K562 (cell line): ENCODE measurements around the gene ESR2. TPM values are rescaled to one million over a fixed set of nuclear protein-coding genes. Genes with fewer than 3 reads are reported as not detected.

Source experiments
- ARID2 ChIP-seq: fragments of 450-650 bp; IDR thresholded peaks from 2 replicates; pipeline ENCODE4 v1.6.1; 2017; ENCODE audit warnings: antibody characterized with exemption, mild to moderate bottlenecking
- BRCA1 ChIP-seq, 2 experiments: fragments of 450-650 bp in 1 of 2; sonication (generic) in 1 of 2; formaldehyde crosslinking in 1 of 2; IDR thresholded peaks; 2 replicates each; pipeline versions ENCODE4 v1.5.0 to v1.6.1; 2017 to 2020; ENCODE audit warnings: mild to moderate bottlenecking in 1 of 2, missing genetic modification reagents in 1 of 2
- CHD1 ChIP-seq: fragments of 200-600 bp; sonication (generic); IDR thresholded peaks from one replicate; pipeline ENCODE4 v1.6.1; 2012; ENCODE audit warnings: mild to moderate bottlenecking, moderate library complexity, low read length, inconsistent platforms
- KLF10 ChIP-seq: fragments of 250-450 bp; sonication (Bioruptor Pico); IDR thresholded peaks from 2 replicates; pipeline ENCODE4 v1.6.1; 2021; ENCODE audit warnings: matching md5 sums
- PYGO2 ChIP-seq: fragments of 450-650 bp; IDR thresholded peaks from 2 replicates; pipeline ENCODE4 v1.6.1; 2016; ENCODE audit warnings: mild to moderate bottlenecking, missing genetic modification characterization, moderate library complexity, missing compliant biosample characterization
- RB1 ChIP-seq: fragments of 450-650 bp; IDR thresholded peaks from 2 replicates; pipeline ENCODE4 v1.6.1; 2017; ENCODE audit warnings: low read depth, mild to moderate bottlenecking
- SMAD2 ChIP-seq: fragments of 150-350 bp; IDR thresholded peaks from 2 replicates; pipeline ENCODE4 v1.6.1; 2014; ENCODE audit warnings: low read depth, mild to moderate bottlenecking, low read length
- SMARCE1 ChIP-seq: fragments of 450-650 bp; IDR thresholded peaks from 2 replicates; pipeline ENCODE4 v1.7.1; 2016; ENCODE audit warnings: mild to moderate bottlenecking
- SRSF9 ChIP-seq: fragments of 200-400 bp; formaldehyde crosslinking; IDR thresholded peaks from 2 replicates; pipeline ENCODE4 v1.6.1; 2017; ENCODE audit warnings: low read depth, low read length, borderline replicate concordance
- polyA plus RNA-seq, 8 experiments: library from polyadenylated mRNA; depleted of rRNA in 4 of 8; stranded (reverse) in 5 of 8; unstranded in 3 of 8; fragments of >200 nt; fragmentation: Nextera tagmentation in 2 of 8; fragmentation: Illumina TruSeq in 1 of 8; extraction: Ambion mirVana in 2 of 8; extraction: Trizol in 1 of 8; gene quantifications; 2 replicates each; pipeline versions ENCODE4 v1.2.1 to v1.2.3, GENCODE V29; 2011 to 2014; ENCODE audit warnings: inconsistent platforms in 1 of 8, missing spikeins in 1 of 8
- total RNA-seq, 7 experiments: library from RNA; depleted of rRNA in 6 of 7; stranded (reverse); fragments of >200 nt in 6 of 7; fragmentation: Illumina TruSeq in 2 of 7; extraction: Trizol in 2 of 7; gene quantifications; 2 replicates each; pipeline versions ENCODE4 v1.2.1 to v1.2.3, GENCODE V29; 2011 to 2021; ENCODE audit warnings: low replicate concordance in 1 of 7
- TF ChIP-seq, protein P1 (sequence below): fragments of 450-650 bp; IDR thresholded peaks from 2 replicates; pipeline ENCODE4 v1.6.1; 2016; ENCODE audit warnings: mild to moderate bottlenecking, moderate library complexity
- TF ChIP-seq, protein P2 (sequence below): sonication (generic); formaldehyde crosslinking; IDR thresholded peaks from 2 replicates; pipeline ENCODE4 v1.8.0; 2022; ENCODE audit warnings: mild to moderate bottlenecking, low read depth, missing genetic modification reagents
- TF ChIP-seq, protein P3 (sequence below): IDR thresholded peaks from 2 replicates; pipeline ENCODE4 v1.6.1; 2011; ENCODE audit warnings: borderline replicate concordance, low read depth, mild to moderate bottlenecking, moderate library complexity, low read length; ENCODE audit not compliant: insufficient read depth, poor library complexity, severe bottlenecking

ESR2 gene
- total and polyA plus RNA-seq, 9 of the 15 experiments (the other 6 are each of a cell fraction or from before 2014, with no cell fraction given) = 0.07 to 3.8 (median 2.0) TPM

GRCh38 chr14:64279704-64280668, 14.2 kb downstream of the ESR2 start (continued):
- no peak for TF ChIP-seq RB1
- no peak for TF ChIP-seq ARID2
- TF ChIP-seq, protein P1, sequence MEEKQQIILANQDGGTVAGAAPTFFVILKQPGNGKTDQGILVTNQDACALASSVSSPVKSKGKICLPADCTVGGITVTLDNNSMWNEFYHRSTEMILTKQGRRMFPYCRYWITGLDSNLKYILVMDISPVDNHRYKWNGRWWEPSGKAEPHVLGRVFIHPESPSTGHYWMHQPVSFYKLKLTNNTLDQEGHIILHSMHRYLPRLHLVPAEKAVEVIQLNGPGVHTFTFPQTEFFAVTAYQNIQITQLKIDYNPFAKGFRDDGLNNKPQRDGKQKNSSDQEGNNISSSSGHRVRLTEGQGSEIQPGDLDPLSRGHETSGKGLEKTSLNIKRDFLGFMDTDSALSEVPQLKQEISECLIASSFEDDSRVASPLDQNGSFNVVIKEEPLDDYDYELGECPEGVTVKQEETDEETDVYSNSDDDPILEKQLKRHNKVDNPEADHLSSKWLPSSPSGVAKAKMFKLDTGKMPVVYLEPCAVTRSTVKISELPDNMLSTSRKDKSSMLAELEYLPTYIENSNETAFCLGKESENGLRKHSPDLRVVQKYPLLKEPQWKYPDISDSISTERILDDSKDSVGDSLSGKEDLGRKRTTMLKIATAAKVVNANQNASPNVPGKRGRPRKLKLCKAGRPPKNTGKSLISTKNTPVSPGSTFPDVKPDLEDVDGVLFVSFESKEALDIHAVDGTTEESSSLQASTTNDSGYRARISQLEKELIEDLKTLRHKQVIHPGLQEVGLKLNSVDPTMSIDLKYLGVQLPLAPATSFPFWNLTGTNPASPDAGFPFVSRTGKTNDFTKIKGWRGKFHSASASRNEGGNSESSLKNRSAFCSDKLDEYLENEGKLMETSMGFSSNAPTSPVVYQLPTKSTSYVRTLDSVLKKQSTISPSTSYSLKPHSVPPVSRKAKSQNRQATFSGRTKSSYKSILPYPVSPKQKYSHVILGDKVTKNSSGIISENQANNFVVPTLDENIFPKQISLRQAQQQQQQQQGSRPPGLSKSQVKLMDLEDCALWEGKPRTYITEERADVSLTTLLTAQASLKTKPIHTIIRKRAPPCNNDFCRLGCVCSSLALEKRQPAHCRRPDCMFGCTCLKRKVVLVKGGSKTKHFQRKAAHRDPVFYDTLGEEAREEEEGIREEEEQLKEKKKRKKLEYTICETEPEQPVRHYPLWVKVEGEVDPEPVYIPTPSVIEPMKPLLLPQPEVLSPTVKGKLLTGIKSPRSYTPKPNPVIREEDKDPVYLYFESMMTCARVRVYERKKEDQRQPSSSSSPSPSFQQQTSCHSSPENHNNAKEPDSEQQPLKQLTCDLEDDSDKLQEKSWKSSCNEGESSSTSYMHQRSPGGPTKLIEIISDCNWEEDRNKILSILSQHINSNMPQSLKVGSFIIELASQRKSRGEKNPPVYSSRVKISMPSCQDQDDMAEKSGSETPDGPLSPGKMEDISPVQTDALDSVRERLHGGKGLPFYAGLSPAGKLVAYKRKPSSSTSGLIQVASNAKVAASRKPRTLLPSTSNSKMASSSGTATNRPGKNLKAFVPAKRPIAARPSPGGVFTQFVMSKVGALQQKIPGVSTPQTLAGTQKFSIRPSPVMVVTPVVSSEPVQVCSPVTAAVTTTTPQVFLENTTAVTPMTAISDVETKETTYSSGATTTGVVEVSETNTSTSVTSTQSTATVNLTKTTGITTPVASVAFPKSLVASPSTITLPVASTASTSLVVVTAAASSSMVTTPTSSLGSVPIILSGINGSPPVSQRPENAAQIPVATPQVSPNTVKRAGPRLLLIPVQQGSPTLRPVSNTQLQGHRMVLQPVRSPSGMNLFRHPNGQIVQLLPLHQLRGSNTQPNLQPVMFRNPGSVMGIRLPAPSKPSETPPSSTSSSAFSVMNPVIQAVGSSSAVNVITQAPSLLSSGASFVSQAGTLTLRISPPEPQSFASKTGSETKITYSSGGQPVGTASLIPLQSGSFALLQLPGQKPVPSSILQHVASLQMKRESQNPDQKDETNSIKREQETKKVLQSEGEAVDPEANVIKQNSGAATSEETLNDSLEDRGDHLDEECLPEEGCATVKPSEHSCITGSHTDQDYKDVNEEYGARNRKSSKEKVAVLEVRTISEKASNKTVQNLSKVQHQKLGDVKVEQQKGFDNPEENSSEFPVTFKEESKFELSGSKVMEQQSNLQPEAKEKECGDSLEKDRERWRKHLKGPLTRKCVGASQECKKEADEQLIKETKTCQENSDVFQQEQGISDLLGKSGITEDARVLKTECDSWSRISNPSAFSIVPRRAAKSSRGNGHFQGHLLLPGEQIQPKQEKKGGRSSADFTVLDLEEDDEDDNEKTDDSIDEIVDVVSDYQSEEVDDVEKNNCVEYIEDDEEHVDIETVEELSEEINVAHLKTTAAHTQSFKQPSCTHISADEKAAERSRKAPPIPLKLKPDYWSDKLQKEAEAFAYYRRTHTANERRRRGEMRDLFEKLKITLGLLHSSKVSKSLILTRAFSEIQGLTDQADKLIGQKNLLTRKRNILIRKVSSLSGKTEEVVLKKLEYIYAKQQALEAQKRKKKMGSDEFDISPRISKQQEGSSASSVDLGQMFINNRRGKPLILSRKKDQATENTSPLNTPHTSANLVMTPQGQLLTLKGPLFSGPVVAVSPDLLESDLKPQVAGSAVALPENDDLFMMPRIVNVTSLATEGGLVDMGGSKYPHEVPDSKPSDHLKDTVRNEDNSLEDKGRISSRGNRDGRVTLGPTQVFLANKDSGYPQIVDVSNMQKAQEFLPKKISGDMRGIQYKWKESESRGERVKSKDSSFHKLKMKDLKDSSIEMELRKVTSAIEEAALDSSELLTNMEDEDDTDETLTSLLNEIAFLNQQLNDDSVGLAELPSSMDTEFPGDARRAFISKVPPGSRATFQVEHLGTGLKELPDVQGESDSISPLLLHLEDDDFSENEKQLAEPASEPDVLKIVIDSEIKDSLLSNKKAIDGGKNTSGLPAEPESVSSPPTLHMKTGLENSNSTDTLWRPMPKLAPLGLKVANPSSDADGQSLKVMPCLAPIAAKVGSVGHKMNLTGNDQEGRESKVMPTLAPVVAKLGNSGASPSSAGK = peak; percentile 60; the same call in 1 of the 2 replicates
- TF ChIP-seq SMARCE1 = peak; percentile 70; the same call in 1 of the 2 replicates
- TF ChIP-seq, protein P2, sequence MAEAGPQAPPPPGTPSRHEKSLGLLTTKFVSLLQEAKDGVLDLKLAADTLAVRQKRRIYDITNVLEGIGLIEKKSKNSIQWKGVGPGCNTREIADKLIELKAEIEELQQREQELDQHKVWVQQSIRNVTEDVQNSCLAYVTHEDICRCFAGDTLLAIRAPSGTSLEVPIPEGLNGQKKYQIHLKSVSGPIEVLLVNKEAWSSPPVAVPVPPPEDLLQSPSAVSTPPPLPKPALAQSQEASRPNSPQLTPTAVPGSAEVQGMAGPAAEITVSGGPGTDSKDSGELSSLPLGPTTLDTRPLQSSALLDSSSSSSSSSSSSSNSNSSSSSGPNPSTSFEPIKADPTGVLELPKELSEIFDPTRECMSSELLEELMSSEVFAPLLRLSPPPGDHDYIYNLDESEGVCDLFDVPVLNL (CRISPR knock-in tag) = no peak
- no peak for TF ChIP-seq CHD1
- TF ChIP-seq SMAD2 = no peak
- TF ChIP-seq BRCA1 (IDR thresholded peaks at IDR 0.05) = no peak
- TF ChIP-seq BRCA1 (CRISPR knock-in tag; IDR thresholded peaks at IDR 0.05) = no peak
- no peak for TF ChIP-seq PYGO2 (tag)
- TF ChIP-seq SRSF9 = no peak
- no peak for TF ChIP-seq KLF10 (CRISPR knock-in tag)
- TF ChIP-seq, protein P3, sequence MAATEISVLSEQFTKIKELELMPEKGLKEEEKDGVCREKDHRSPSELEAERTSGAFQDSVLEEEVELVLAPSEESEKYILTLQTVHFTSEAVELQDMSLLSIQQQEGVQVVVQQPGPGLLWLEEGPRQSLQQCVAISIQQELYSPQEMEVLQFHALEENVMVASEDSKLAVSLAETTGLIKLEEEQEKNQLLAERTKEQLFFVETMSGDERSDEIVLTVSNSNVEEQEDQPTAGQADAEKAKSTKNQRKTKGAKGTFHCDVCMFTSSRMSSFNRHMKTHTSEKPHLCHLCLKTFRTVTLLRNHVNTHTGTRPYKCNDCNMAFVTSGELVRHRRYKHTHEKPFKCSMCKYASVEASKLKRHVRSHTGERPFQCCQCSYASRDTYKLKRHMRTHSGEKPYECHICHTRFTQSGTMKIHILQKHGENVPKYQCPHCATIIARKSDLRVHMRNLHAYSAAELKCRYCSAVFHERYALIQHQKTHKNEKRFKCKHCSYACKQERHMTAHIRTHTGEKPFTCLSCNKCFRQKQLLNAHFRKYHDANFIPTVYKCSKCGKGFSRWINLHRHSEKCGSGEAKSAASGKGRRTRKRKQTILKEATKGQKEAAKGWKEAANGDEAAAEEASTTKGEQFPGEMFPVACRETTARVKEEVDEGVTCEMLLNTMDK = no peak
